Measurements from ENCODE around the gene MLF1.
A peak's percentile ranks its signal among the peaks of the same experiment; 100 is the strongest.

Gene MLF1

DNA sequence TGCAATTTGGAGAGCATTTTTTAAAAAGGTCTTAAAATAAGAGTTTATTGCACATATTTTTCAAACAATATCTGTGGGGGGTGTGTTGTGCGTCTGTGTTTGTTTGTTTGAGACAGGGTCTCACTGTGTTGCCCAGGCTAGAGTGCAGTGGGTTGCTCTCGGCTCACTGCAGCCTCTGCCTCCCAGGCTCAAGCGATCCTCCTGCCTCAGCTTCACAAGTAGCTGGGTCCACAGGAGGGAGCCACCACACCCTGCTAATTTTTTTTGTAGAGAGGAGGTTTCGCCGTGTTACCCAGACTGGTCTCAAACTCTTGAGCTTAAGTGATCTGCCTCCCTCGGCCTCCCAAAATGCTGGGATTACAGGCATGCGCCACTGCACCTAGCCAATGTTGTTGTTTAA lies 2.7 kb downstream of the MLF1 start:
- DNase-seq (ENCODE audit: low read depth, low spot score) = no peak

GRCh38 chr3:158574646-158575045 lies 3.7 kb downstream of the MLF1 start:
- DNase-seq (ENCODE audit: low read depth, low spot score) = no peak

DNA sequence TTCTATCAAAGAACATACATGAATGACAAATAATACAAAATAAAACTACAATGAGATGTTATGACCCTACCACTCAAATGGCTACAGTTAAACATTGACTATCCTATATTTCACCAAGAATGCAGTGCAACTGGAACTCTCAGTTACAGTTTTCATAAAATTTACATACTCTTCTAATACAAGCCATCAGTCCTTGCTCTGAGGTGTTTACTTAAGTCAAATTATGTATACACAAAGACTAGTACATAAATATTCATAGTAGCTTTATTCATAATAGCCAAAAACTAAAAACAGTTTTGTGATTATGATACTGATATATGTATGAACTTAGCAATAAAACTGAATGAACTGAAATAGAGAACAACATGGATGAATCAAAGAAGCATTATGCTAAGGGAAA lies 19.2 kb downstream of the MLF1 start:
- DNase-seq (ENCODE audit: low read depth, low spot score) = no peak

DNA sequence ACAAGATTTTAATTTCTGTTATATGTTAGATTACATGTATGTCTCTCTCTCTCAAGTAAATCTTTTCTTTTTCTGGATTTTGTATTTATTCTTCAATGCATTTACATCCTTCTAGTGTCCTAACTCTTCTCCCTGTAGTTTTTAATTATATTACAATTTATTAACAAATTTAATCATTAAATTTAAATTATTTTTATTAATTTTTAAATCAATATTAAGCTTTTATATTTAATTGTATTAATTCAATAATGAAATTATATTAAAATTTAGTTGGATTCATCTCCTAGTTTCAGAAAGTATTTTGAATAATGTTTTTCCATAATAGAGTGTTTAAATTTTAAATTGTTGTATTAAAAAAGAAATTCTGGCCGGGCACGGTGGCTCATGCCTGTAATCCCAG lies 29.8 kb downstream of the MLF1 start:
- DNase-seq (ENCODE audit: low read depth, low spot score) = no peak

- DNase-seq (ENCODE audit: low read depth, low spot score) = no peak
Observed at GRCh38 chr3:158602227-158602626, 31.2 kb downstream of the MLF1 start.

- DNase-seq (ENCODE audit: low read depth, low spot score) = no peak
Observed at GRCh38 chr3:158617982-158618875, 47.2 kb downstream of the MLF1 start.

DNA sequence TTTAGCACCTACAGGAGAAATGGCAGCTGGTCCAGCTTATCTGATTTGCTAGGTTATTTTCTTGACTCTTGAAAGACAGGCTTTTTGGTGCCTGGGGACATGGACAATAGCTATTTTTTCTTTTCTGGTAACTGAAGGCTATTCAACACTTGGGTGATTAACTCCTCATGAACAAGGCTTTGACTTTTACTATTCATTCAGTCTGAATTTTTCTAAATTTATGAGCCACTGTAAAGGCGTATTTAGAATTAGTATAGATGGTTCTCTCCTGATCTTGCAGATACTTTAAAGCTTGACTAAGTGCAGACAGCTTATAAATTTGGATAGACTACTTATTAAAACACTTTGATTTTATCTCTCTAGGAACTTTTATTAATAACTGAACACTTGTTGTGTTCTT lies 54.9 kb downstream of the MLF1 start:
- DNase-seq (ENCODE audit: low read depth, low spot score) = no peak

GRCh38 chr3:158631981-158632380 lies 61.0 kb downstream of the MLF1 start:
- no peak for DNase-seq (ENCODE audit: low read depth, low spot score)

GRCh38 chr3:158640646-158641045 lies 69.7 kb downstream of the MLF1 start:
- DNase-seq (ENCODE audit: low read depth, low spot score) = no peak

GRCh38 chr3:158642005-158642404 lies 71.0 kb downstream of the MLF1 start:
- DNase-seq (ENCODE audit: low read depth, low spot score) = no peak

DNA sequence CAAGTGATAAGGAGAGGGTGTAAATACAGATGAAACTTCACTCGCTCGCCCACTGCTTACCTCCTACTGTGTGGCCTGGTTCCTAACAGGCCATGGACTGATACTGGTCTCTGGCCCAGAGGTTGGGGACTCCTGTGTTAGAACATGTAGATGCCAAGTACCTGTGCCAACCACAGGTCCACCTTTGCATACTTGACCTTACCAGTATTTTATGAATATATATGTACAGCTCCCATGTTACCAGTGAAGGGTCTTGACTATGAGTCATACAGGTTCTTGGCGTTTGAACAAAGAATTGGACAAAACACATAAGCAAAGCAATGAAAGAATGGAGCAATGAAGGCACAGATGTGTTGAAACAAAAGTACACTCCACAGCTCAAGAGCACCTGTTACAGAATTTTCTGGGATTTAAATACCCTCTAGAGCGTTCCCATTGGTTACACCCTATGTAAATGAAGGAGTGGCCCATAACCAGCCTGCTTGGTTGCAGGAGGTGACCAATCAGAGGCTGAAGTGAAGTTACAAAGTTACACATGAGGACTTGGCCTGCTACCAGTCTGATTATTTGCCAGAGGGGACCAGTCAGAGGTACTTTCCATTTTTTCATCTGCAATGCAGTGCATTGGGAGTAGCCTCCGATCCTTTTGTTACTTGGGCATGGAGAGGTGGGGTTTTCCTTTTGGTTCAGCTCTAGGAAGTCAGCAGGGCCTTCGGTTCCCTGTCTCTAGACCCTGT lies 71.6 kb downstream of the MLF1 start:
- no peak for DNase-seq (ENCODE audit: low read depth, low spot score)

GRCh38 chr3:158644345-158644908 lies 73.4 kb downstream of the MLF1 start, which contains the start of gene GFM1:
Gene GFM1 (plus strand): TSS chr3:158644527. CDS start chr3:158644635, 108 bp downstream.
- peak; percentile 79 for DNase-seq (ENCODE audit: low read depth, low spot score)

- no peak for DNase-seq (ENCODE audit: low read depth, low spot score)
Observed at GRCh38 chr3:158649791-158650190, 78.8 kb downstream of the MLF1 start.

- no peak for DNase-seq (ENCODE audit: low read depth, low spot score)
Observed at GRCh38 chr3:158651192-158651591, 80.2 kb downstream of the MLF1 start.

DNA sequence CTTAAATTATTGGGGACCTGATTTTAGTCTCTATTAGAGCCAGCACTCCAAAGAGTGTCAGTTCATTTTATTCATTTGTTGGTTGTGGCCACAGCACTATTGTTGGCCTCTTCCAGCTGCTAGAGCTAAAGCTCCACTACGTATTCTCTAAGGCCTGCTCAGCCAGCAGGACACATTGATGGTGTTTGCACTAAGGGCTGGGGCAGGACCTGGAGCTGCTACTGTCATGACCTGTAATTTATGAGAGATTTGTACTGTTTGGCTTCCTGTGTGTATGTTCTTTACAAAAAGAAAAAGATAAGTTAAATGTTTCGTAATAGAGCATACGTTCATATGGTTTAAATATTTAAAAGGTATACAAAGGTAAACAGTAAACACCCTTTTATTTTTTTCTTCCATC lies 81.5 kb downstream of the MLF1 start:
- no peak for DNase-seq (ENCODE audit: low read depth, low spot score)

All from activated naive CD8-positive, alpha-beta T cell treated with anti-CD3 and anti-CD28 coated beads, Interleukin-2, amount 50 U/mL, for 16 hours (primary cell).